DND-41 (cell line): Measurements from ENCODE around the gene RNF212.

Experiments used
- CTCF ChIP-seq: IDR thresholded peaks from 2 replicates; pipeline ENCODE4 v1.5.1; 2012; ENCODE audit warnings: borderline replicate concordance, low read length, moderate library complexity, mild to moderate bottlenecking; ENCODE audit not compliant: poor library complexity, severe bottlenecking; ENCODE audit errors: extremely low read depth
- EZH2 ChIP-seq: IDR thresholded peaks from 3 replicates; pipeline ENCODE4 v1.6.1; 2012; ENCODE audit warnings: borderline replicate concordance, low read depth, mild to moderate bottlenecking, moderate library complexity, low read length, inconsistent platforms; ENCODE audit not compliant: severe bottlenecking

GRCh38 chr4:1035510-1035909, 77.9 kb downstream of the RNF212 start:
- TF ChIP-seq EZH2 (no peak), CTCF (no peak)
